Activated CD8-positive, alpha-beta memory T cell treated with anti-CD3 and anti-CD28 coated beads for 24 hours (primary cell): Measurements from ENCODE around the gene OR4X2.
"Not testable (repeated sequence)": the region's sequence is repeated elsewhere in the genome, so short reads cannot be mapped to it uniquely, and the experiment has no call there.

Source experiments
- DNase-seq: peaks from one replicate; pipeline ENCODE4 v3.0.0-alpha.2; 2020

OR4X2 gene, protein sequence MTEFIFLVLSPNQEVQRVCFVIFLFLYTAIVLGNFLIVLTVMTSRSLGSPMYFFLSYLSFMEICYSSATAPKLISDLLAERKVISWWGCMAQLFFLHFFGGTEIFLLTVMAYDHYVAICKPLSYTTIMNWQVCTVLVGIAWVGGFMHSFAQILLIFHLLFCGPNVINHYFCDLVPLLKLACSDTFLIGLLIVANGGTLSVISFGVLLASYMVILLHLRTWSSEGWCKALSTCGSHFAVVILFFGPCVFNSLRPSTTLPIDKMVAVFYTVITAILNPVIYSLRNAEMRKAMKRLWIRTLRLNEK

DNA sequence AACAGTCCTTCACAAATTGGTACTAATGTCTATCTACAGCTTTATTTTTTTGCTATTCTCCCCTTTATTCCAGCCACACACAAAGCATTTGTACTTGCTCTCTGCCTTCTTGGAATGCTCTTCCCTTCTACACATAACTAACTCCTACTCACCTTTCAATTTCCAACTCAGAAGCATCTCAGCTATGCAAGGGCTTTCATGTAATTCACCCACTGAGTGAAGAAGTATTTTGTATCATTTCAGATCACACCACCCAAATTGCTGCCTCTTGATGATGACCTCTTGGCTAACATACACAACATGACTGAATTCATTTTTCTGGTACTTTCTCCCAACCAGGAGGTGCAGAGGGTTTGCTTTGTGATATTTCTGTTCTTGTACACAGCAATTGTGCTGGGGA is at the start of gene OR4X2:
TSS of gene OR4X2 (plus strand) at position 301 of the 400 bp plus-strand sequence. CDS start at position 301, 0 bp downstream.
- no peak for DNase-seq

DNA sequence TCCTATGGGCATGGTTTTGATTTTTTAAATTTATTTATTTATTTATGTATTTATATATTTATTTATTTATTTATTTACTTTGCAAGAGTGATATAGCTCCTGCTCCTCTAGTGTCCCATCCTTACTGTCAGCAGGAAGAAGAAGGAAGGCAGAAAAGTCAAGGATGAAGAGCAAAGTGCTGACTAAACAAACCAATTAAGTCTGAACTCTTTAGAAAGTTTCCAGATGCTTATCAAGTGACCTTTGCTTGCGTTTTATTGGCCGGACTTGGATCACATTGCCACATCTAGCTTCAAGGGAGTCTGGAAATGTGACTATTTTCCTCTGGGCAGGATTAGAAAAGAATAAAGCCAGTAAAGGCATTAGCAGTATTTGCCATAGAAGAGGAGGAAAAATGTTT is 37.0 kb upstream of the OR4X2 start:
- DNase-seq = no peak

DNA sequence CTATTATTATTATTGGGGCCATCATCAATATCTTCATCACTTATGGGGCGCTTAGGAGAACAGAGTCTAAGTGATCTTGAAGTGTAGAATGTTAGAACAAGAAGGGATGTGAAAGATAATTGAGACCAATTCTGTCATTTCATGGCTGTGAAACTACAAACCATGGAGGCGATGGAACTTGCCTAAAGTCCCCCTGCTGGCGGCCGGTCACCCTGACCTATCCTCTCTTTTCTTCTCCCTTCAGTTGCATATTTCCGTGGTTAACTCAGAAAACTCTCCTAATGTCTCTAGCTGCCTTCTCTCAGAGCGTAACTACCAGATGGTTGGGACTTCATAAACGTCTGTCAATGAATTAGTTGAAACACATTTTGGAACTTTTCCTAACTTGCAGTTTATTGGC is 34.9 kb upstream of the OR4X2 start:
- no peak for DNase-seq

DNA sequence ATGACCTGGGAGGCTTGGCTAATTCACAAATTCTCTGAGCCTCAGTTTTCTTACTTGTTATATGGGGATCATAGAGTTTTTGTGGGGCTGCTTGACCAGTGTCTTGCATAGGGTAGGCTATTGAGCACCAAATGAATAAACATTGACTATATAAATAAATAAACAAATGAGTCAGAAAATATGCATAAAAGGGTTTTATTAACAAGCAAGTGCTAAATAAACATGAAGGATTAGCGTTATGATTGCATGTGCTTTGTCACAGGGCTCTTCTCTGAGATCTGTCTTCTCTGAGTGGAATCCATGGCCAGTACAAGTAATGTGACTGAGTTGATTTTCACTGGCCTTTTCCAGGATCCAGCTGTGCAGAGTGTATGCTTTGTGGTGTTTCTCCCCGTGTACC is 28.4 kb upstream of the OR4X2 start, which contains the start of gene OR4B1:
TSS of gene OR4B1 (plus strand) at position 301 of the 400 bp plus-strand sequence. CDS start at position 301, 0 bp downstream.
- no peak for DNase-seq

DNA sequence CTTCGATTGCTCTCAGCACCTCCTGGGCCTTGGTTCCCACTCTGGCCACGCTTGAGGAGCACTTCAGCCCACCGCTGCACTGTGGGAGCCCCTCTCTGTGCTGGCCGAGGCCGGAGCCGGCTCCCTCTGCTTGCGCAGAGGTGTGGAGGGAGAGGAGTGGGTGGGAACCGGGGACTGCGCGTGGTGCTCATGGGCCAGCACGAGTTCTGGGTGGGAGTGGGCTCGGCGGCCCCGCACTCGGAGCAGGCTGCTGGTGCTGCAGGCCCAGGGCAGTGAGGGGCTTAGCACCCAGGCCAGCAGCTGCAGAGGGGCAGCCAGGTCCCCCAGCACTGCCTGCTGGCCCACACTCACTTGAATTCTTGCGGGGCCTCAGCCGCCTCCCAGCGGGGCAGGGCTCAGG is 16.1 kb upstream of the OR4X2 start:
- no peak for DNase-seq

DNA sequence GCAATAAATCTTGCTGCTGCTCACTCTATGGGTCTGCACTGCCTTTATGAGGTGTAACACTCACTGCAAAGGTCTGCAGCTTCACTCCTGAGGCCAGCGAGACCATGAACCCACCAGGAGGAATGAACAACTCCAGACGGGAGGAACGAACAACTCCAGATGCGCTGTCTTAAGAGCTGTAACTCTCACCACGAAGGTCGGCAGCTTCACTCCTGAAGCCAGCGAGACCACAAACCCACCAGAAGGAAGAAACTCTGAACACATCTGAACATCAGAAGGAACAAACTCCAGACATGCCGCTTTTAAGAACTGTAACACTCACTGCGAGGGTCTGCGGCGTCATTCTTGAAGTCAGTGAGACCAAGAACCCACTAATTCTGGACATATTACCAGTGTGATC is 14.8 kb upstream of the OR4X2 start:
- not testable (repeated sequence) for DNase-seq

DNA sequence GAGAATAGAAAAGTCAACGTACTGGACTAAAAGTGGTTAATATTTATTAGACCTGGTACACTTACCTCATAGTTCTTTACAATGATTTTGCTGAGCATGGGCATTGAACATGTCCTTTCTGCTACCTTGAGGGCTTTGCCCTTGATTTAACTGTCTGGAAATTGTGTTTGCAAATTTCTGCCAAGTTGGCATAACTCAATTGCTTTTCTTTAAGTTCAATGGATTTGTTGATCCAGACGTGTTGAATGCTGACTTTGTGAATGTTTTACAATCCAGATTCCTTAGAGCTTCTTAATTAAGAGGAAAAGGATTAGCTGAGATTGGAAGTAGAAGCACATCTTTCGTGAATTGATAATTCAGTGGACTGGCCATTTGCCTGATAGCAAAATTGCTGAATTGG is 7.2 kb upstream of the OR4X2 start:
- DNase-seq = no peak

DNA sequence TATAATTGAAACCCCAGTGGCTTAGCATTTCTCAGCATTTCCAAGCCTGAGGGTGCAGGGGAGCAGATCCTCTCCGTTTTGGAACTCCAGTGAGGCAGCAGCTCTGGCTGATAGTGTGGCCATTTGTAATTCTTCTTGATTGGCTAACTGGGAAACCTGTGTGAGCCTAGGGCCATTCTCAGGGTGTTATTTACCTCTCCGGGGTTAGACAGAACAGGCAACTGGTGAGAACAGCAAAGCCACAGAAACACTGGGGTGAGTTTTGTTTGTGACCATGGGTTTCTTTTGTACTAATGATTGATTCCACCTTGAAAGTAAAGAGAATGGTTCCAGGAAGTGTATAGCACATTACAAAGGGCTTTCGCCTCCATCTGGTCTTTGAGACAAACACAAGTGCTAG is 2.4 kb upstream of the OR4X2 start:
- no peak for DNase-seq

DNA sequence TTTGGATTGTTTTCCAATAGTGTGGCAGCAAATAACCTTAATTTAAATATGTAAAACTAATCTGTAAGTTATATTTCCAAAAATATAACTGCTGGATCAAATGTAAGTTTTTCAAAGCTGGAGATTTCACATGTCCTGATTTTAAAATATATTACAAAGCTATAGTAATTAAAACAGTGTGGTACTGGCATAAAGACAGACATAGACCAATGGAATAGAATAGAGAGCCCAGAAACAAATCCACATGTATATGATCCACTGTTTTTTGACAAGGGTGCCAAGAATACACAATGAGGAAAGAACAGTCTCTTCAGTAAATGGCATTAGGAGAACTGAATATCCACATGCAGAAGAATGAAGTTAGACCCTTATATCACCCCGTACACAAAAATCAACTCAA is 4.0 kb downstream of the OR4X2 start:
- DNase-seq = no peak

DNA sequence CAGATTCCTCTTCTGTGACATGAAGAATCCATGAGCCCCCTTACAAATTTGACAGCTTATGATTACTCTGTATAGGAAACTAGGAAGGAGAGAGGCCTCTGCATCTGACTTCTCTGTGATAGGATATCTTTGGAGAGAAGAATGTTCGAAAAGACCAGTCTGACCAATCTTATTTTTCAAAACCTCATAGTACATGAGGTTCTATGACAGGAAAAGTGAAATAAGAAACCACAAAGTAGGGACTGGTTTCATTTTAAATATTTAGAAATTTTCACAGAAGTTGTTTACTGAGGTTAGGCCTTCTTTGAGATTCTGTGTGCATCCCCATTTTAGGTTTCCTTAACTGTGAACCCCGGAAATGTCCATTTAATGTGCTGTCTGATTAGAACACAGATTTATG is 16.7 kb downstream of the OR4X2 start:
- DNase-seq = no peak

DNA sequence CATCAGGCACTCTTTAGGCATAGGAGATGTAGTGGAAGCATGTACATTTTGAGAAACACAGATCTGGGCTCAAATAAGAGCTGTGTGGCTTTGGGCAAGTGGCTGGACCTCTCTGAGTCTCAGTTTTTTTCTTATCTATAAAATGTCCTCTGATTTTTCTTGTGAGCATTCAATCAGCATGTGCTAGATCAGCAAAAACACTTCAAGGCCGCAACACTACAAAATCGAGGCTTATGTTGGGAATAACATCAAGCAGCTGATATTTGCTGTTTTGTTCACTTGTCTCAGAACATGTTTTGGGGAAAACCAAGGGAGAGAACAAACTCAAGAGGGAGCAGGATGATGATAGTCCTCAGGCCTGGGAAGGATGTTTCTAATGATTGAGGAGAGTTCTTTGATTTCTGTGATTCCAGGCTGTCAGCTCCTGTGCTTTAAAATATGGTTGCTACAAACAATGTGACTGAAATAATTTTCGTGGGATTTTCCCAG is 18.6 kb downstream of the OR4X2 start, which contains the start of gene OR4X1:
TSS of gene OR4X1 (plus strand) at position 439 of the 489 bp plus-strand sequence. CDS start at position 439, 0 bp downstream.
- DNase-seq = no peak

DNA sequence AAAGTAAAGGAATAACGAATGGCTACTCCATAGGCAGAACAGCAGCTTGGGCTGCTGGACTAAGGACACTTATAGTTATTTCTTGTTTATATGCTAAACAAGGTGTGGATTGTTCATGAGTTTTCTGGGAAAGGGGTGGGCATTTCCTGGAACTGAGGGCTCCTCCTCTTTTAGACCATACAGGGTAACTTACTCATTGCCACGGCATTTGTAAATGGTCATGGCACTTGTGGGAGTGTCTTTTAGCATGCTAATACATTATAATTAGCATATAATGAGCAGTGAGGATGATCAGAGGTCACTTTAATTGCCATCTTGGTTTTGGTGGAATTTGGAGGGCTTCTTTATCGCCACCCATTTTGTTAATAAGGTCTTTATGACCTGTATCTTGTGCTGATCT is 25.7 kb downstream of the OR4X2 start:
- no peak for DNase-seq

DNA sequence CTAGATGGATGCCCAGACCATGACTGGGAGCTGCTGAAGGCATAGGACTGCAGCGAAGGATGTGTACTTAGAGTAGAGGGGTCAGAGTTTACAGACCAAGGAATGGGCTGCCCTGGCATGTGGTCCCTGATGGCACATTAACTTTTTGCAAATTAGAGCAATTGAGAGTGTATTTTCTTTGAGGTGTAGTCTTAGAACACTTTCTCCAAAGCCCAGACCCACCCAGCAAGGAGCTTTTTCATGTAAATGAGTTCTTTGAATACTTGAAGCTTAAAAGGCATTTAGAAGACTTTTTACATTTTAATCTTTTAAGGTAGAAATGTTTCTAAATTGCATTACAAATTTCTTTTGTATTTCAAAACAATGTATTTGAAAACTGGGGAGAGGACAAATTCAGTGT is 27.7 kb downstream of the OR4X2 start:
- DNase-seq = no peak
